DND-41 (cell line): ENCODE measurements around the gene LEFTY2.

Source experiments
- ATAC-seq: fragments of 200-7000 bp; cut with Tn5 transposase; 3 replicates; pipeline ENCODE4 v1.9.1; 2021; ENCODE audit warnings: low read depth; ENCODE audit not compliant: insufficient read depth
- DNase-seq: peaks from one replicate; pipeline ENCODE4 v3.0.0-alpha.2; 2020
- H2AFZ ChIP-seq: 2 replicates; pipeline ENCODE4 v1.6.0; 2012; ENCODE audit warnings: low read depth, low read length
- H3K27ac ChIP-seq: 2 replicates; pipeline ENCODE4 v1.5.1; 2012; ENCODE audit warnings: low read length, inconsistent platforms
- H3K27me3 ChIP-seq: fragments of 200-600 bp; sonication (generic); 2 replicates; pipeline ENCODE4 v1.6.0; 2012; ENCODE audit warnings: low read length, mild to moderate bottlenecking, inconsistent platforms; ENCODE audit not compliant: insufficient read depth, poor library complexity
- H3K36me3 ChIP-seq: 2 replicates; pipeline ENCODE4 v1.5.1; 2012; ENCODE audit warnings: low read length, inconsistent platforms; ENCODE audit not compliant: insufficient read depth
- H3K4me1 ChIP-seq: 2 replicates; pipeline ENCODE4 v1.5.1; 2012; ENCODE audit warnings: mild to moderate bottlenecking, low read length; ENCODE audit not compliant: insufficient read depth
- H3K4me2 ChIP-seq: 2 replicates; pipeline ENCODE4 v1.6.0; 2012; ENCODE audit warnings: mild to moderate bottlenecking, moderate library complexity, low read length, inconsistent platforms; ENCODE audit not compliant: insufficient read depth
- H3K4me3 ChIP-seq, 2 experiments: fragments of 200-600 bp in 1 of 2; shearing (Covaris generic) in 1 of 2; 2 replicates each; pipeline ENCODE4 v1.5.1; 2012 to 2016; ENCODE audit warnings: inconsistent platforms in 2 of 2, low read length in 2 of 2, mild to moderate bottlenecking in 2 of 2, low read depth in 1 of 2, moderate library complexity in 1 of 2
- H3K79me2 ChIP-seq: 2 replicates; pipeline ENCODE4 v1.6.0; 2012; ENCODE audit warnings: low read length, inconsistent platforms; ENCODE audit not compliant: insufficient read depth
- H3K9ac ChIP-seq: 2 replicates; pipeline ENCODE4 v1.6.0; 2012; ENCODE audit warnings: low read depth, mild to moderate bottlenecking, inconsistent platforms, low read length, moderate library complexity
- H3K9me3 ChIP-seq: 2 replicates; pipeline ENCODE4 v1.5.1; 2012; ENCODE audit warnings: low read length, moderate library complexity, mild to moderate bottlenecking, inconsistent platforms; ENCODE audit not compliant: insufficient read depth, severe bottlenecking
- H4K20me1 ChIP-seq: 2 replicates; pipeline ENCODE4 v1.6.0; 2012; ENCODE audit warnings: low read length; ENCODE audit not compliant: insufficient read depth
- CTCF ChIP-seq: IDR thresholded peaks from 2 replicates; pipeline ENCODE4 v1.5.1; 2012; ENCODE audit warnings: borderline replicate concordance, low read length, moderate library complexity, mild to moderate bottlenecking; ENCODE audit not compliant: poor library complexity, severe bottlenecking; ENCODE audit errors: extremely low read depth
- EZH2 ChIP-seq: IDR thresholded peaks from 3 replicates; pipeline ENCODE4 v1.6.1; 2012; ENCODE audit warnings: borderline replicate concordance, low read depth, mild to moderate bottlenecking, moderate library complexity, low read length, inconsistent platforms; ENCODE audit not compliant: severe bottlenecking

The LEFTY2 gene

GRCh38 chr1:225950905-225951497 lies 10.0 kb upstream of the LEFTY2 start:
- Histone ChIP-seq H3K79me2 (no peaks in the 10 kb centered on the region), H3K9me3 (no peaks in the 10 kb centered on the region), H3K4me1 (no peaks in the 10 kb centered on the region), H3K4me2 (no peak overlapping the region), H3K27me3 (no peaks in the 10 kb centered on the region), H3K27ac (no peak overlapping the region), H3K36me3 (no peaks in the 10 kb centered on the region), H3K4me3 (no peak overlapping the region), H2AFZ (no peak overlapping the region), H3K9ac (no peak overlapping the region), H4K20me1 (no peaks in the 10 kb centered on the region)
- DNase-seq: no peak
- TF ChIP-seq EZH2: no peak
- TF ChIP-seq CTCF: no peak
- no peak for ATAC-seq

GRCh38 chr1:225949041-225949440 lies 8.0 kb upstream of the LEFTY2 start:
- ATAC-seq (no peak), DNase-seq (no peak)
- TF ChIP-seq EZH2: no peak
- TF ChIP-seq CTCF: no peak
- Histone ChIP-seq H3K36me3 (no peaks in the 10 kb centered on the region), H3K79me2 (no peaks in the 10 kb centered on the region), H3K4me1 (no peaks in the 10 kb centered on the region), H3K27me3 (no peaks in the 10 kb centered on the region), H3K9ac (no peak overlapping the region), H2AFZ (no peak overlapping the region), H3K4me2 (no peak overlapping the region), H3K27ac (no peak overlapping the region), H4K20me1 (no peaks in the 10 kb centered on the region), H3K9me3 (no peaks in the 10 kb centered on the region), H3K4me3 (no peak overlapping the region)

GRCh38 chr1:225946803-225947202 lies 5.8 kb upstream of the LEFTY2 start:
- ATAC-seq: no peak
- Histone ChIP-seq H3K27me3 (no peaks in the 10 kb centered on the region), H3K9me3 (no peaks in the 10 kb centered on the region), H3K79me2 (no peaks in the 10 kb centered on the region), H3K36me3 (no peaks in the 10 kb centered on the region), H2AFZ (no peak overlapping the region), H3K27ac (no peak overlapping the region), H3K4me2 (no peak overlapping the region), H3K4me3 (no peak overlapping the region), H3K9ac (no peak overlapping the region), H3K4me1 (no peaks in the 10 kb centered on the region), H4K20me1 (no peaks in the 10 kb centered on the region)
- DNase-seq: no peak
- TF ChIP-seq CTCF (no peak), EZH2 (no peak)

- Histone ChIP-seq H3K9ac (no peak overlapping the region), H2AFZ (no peak overlapping the region), H3K27me3 (no peaks in the 10 kb centered on the region), H3K4me2 (no peak overlapping the region), H3K9me3 (no peaks in the 10 kb centered on the region), H3K4me3 (no peak overlapping the region), H3K4me1 (no peaks in the 10 kb centered on the region), H3K27ac (no peak overlapping the region), H3K36me3 (no peaks in the 10 kb centered on the region), H3K79me2 (no peaks in the 10 kb centered on the region), H4K20me1 (no peaks in the 10 kb centered on the region)
- DNase-seq: no peak
- no peak for ATAC-seq
- TF ChIP-seq EZH2 (no peak), CTCF (no peak)
Measured at GRCh38 chr1:225946082-225946620, 5.1 kb upstream of the LEFTY2 start.
